BJ (cell line): ENCODE results near the gene NHS. TPM values are rescaled to one million over a fixed set of nuclear protein-coding genes. Genes with fewer than 3 reads are reported as not detected.

Experiments used
- CTCF ChIA-PET: fragments of 350-600 bp; formaldehyde crosslinking; extraction: SDS; loops from one replicate; lab custom pipeline; 2021; ENCODE audit warnings: antibody characterized with exemption, inconsistent platforms; lab: Yijun Ruan, JAX
- POLR2A ChIA-PET: fragments of 300-600 bp; sonication (Branson Sonifier 250); formaldehyde crosslinking; extraction: SDS; loops from one replicate; lab custom pipeline; 2021; ENCODE audit warnings: antibody characterized with exemption; lab: Charles Lee
- DNase-seq: peaks from one replicate; pipeline ENCODE4 v3.0.0-alpha.2; 2011; ENCODE audit warnings: low read depth
- H3K27me3 ChIP-seq: 2 replicates; pipeline ENCODE4 v1.6.0; 2011; ENCODE audit warnings: low read length; ENCODE audit not compliant: control insufficient read depth, insufficient read depth
- H3K36me3 ChIP-seq: 2 replicates; pipeline ENCODE4 v1.5.1; 2011; ENCODE audit warnings: low read length; ENCODE audit not compliant: control insufficient read depth, insufficient read depth
- H3K4me3 ChIP-seq: 2 replicates; pipeline ENCODE4 v1.5.1; 2011; ENCODE audit warnings: low read depth, mild to moderate bottlenecking, control low read depth, low read length
- polyA plus RNA-seq: library from polyadenylated mRNA; depleted of rRNA; stranded (reverse); fragments of >200 nt; gene quantifications from 2 replicates; pipeline ENCODE4 v1.2.3, GENCODE V29; 2011
- TF ChIP-seq, protein P1 (sequence below): IDR thresholded peaks from 2 replicates; pipeline ENCODE4 v1.5.1; 2011; ENCODE audit warnings: low read depth, mild to moderate bottlenecking, control low read depth, inconsistent platforms, low read length, moderate library complexity; ENCODE audit not compliant: insufficient read depth

Gene NHS
- polyA plus RNA-seq, 1 experiment, result 2.2 TPM

DNA sequence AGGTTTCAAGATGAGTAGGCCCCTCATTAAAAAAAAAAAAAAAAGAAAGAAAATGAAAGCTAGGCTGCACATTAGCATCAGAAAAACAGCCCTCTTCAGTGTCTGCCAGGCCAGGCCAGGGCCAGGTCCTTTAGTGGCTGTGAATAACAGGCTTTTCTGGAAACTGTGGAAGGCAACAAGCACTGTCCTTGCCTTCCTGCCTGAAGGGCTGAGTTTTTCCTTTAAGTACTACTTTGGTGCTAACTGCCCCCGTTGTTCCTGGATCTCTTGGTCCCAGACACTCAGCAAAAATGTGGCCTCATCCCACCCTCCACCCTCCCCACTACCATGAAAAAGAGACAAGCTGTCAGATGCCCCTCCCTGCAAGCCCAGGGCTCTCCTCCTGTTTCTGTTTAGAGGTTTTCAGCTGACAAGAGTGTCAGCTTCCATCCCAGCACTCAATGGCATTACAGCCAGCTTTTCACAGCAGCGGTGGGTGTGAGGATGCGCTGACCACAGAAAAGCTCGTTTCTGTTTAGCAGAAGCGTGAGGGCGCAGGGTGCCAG lies 174.2 kb downstream of the NHS start:
- CTCF ChIA-PET, result no interaction called here
- TF ChIP-seq, protein P1, sequence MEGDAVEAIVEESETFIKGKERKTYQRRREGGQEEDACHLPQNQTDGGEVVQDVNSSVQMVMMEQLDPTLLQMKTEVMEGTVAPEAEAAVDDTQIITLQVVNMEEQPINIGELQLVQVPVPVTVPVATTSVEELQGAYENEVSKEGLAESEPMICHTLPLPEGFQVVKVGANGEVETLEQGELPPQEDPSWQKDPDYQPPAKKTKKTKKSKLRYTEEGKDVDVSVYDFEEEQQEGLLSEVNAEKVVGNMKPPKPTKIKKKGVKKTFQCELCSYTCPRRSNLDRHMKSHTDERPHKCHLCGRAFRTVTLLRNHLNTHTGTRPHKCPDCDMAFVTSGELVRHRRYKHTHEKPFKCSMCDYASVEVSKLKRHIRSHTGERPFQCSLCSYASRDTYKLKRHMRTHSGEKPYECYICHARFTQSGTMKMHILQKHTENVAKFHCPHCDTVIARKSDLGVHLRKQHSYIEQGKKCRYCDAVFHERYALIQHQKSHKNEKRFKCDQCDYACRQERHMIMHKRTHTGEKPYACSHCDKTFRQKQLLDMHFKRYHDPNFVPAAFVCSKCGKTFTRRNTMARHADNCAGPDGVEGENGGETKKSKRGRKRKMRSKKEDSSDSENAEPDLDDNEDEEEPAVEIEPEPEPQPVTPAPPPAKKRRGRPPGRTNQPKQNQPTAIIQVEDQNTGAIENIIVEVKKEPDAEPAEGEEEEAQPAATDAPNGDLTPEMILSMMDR, result no peak
- POLR2A ChIA-PET, result no interaction called here
- H3K36me3 ChIP-seq, result no peaks in the 10 kb centered on the region
- H3K4me3 ChIP-seq, result no peak overlapping the region
- no peaks in the 10 kb centered on the region for H3K27me3 ChIP-seq
- no peak for DNase-seq

DNA sequence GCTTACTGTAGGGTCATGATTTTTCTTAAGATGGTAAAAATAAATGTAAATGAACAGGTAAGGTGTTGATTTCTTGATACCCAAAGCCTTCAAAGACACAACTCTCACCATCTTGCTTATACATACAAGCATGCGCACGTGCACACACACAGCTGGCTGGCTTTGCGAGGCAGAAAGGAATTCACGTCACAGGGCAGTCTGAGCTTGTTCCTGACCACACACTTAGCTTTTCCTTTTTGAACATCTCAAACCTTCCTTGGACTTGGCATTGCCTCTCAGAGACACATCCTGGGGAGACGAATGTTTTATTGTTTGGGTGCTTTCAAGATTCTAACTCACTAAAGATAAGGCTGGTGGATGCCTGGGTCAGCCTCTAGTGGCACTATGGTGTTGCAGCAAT lies 175.0 kb downstream of the NHS start:
- Histone ChIP-seq H3K4me3 (no peak overlapping the region), H3K27me3 (no peaks in the 10 kb centered on the region), H3K36me3 (no peaks in the 10 kb centered on the region)
- no peak for DNase-seq
- TF ChIP-seq, protein P1, result no peak
- ChIA-PET CTCF (no interaction called here), POLR2A (no interaction called here)

DNA sequence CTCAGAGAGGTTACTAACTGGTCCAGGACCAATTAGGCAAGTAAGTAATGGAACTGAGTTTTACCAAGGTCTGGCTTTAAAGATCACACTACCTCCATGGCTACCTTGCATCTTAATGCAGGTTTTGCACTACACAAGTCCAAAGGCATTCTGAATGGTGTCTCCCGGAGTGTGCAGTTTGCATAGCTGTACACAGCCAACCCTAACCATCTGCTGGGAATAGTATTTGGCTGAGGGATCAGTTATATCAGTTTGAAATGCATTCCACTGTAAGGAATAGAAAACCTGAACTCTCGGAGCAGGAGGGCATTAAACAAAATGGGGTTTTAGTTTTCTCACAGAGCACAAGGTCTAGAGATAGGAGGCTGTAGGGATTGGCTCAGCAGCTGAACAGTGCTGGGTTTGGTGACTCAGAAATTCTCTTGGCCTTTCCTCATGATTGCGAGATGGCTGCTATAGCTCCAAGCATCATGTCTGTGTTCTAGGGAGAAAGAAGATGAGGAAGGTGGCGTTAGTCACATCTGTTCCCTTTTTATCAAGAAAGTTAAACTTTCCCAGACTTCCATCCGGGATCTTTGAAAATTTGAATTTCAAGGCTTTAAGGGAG lies 177.1 kb downstream of the NHS start:
- TF ChIP-seq, protein P1, result no peak
- Histone ChIP-seq H3K27me3 (no peaks in the 10 kb centered on the region), H3K36me3 (no peaks in the 10 kb centered on the region), H3K4me3 (no peak overlapping the region)
- ChIA-PET CTCF (interaction anchor here (0.6 to 0.7 kb wide), 2 partner anchors 10 to 27 kb away, joined by 3 read pairs; no protein-coding TSS in a partner anchor), POLR2A (no interaction called here)
- DNase-seq, result no peak

DNA sequence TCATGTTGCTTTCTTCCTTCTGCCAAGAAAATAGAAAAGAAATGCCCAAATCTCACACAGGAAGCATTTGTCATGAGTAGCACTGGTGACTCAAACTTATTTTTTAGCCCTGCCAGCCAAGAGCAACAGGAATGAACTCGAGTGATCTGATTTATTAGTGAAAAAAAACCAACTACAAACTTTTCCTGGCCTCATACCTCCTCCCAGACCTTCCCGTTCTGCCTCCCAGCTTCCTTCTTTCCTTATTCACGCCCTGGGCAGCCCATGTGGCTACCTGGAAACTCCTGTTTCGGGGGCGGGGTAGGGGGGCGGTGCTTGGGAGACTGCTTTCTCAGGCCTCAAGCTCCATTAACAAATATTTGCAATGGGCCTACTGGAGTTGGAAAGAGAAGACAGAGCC lies 178.5 kb downstream of the NHS start:
- Histone ChIP-seq H3K4me3 (no peak overlapping the region), H3K36me3 (no peaks in the 10 kb centered on the region), H3K27me3 (no peaks in the 10 kb centered on the region)
- TF ChIP-seq, protein P1, result no peak
- peak; percentile 19 for DNase-seq
- CTCF ChIA-PET, result interaction anchor here (1.3 kb wide), 1 partner anchor 311 kb away, joined by 3 read pairs; no protein-coding TSS in a partner anchor
- POLR2A ChIA-PET, result no interaction called here

DNA sequence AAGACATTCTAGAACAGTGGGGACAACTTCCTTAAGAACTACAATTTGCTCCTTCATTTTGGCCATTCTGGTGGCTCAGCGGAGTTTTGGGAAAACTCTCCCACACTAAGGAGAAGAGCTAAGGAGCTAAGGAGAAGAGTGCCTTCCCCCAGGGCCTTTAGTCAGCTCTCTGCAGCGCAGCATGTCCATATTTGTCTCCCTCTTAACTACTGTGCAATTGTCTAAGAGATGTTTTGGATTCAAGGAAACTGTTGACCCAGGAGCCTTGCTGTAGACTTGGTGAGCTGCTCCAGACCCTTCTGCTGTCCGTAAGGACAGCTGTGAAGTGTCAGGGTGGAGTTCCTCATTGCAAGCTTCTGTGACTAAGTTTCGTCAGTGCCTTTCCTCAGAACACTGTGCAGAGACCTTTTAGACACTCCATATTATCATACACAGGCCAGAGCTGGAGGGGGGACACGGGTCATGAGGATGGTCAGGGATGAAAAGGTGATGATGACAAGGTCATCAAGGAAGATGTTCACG lies 179.0 kb downstream of the NHS start:
- ChIA-PET CTCF (interaction anchor here (0.7 to 1.3 kb wide), 2 partner anchors 90 to 312 kb away, joined by 3 read pairs; no protein-coding TSS in a partner anchor), POLR2A (interaction anchor here (0.6 kb wide), 1 partner anchor 22 kb away, joined by 3 read pairs; no protein-coding TSS in a partner anchor)
- no peak overlapping the region for H3K4me3 ChIP-seq
- no peaks in the 10 kb centered on the region for H3K27me3 ChIP-seq
- no peaks in the 10 kb centered on the region for H3K36me3 ChIP-seq
- TF ChIP-seq, protein P1, result no peak
- DNase-seq, result no peak
